ENCODE data around the gene SETD6.

GRCh38 chr16:58507195-58507962 lies 7.9 kb upstream of the SETD6 start:
- TF ChIP-seq CTCF (conservative IDR thresholded peaks at IDR 0.05 in 1 of 2, IDR thresholded peaks at IDR 0.05 in 1 of 2; ENCODE audit: extremely low read depth in 1 of 2, insufficient read depth in 1 of 2, low read depth in 1 of 2, low read length in 2 of 2), result no peak
- no peak for TF ChIP-seq EZH2 (IDR thresholded peaks at IDR 0.05; ENCODE audit: borderline replicate concordance, low read length)
